SK-N-SH (cell line): ENCODE data around the gene LCN10.

Source experiments
- CHD2 ChIP-seq: fragments of 150-350 bp; IDR thresholded peaks from 2 replicates; pipeline ENCODE4 v1.6.1; 2018; ENCODE audit warnings: low read length; ENCODE audit not compliant: partially characterized antibody
- ELF1 ChIP-seq: IDR thresholded peaks from 2 replicates; pipeline ENCODE4 v1.4.0; 2012
- EZH2phosphoT487 ChIP-seq: fragments of 200-600 bp; sonication (generic); IDR thresholded peaks from 2 replicates; pipeline ENCODE4 v1.6.1; 2017; ENCODE audit warnings: low read depth, mixed run types, mild to moderate bottlenecking, antibody characterized with exemption, moderate library complexity, borderline replicate concordance
- FOXJ3 ChIP-seq: sonication (generic); formaldehyde crosslinking; IDR thresholded peaks from 2 replicates; pipeline ENCODE4 v1.5.1; 2020; ENCODE audit warnings: mild to moderate bottlenecking, missing genetic modification reagents
- GABPA ChIP-seq: IDR thresholded peaks from 2 replicates; pipeline ENCODE4 v1.4.0; 2012; ENCODE audit warnings: low read depth, mild to moderate bottlenecking
- GATA2 ChIP-seq: sonication (generic); formaldehyde crosslinking; IDR thresholded peaks from 2 replicates; pipeline ENCODE4 v1.5.0; 2020; ENCODE audit warnings: mild to moderate bottlenecking, missing genetic modification reagents
- POLR2AphosphoS5 ChIP-seq: IDR thresholded peaks from 2 replicates; pipeline ENCODE4 v1.6.1; 2012; ENCODE audit warnings: low read depth, low read length
- REST ChIP-seq: IDR thresholded peaks from 2 replicates; pipeline ENCODE4 v1.6.1; 2012; ENCODE audit warnings: mild to moderate bottlenecking, low read depth, low read length, moderate library complexity
- RFX5 ChIP-seq: IDR thresholded peaks from 2 replicates; pipeline ENCODE4 v1.6.1; 2012; ENCODE audit warnings: mild to moderate bottlenecking, improper control_type of control experiment, low read length
- SIN3A ChIP-seq: IDR thresholded peaks from 2 replicates; pipeline ENCODE4 v1.6.1; 2012; ENCODE audit warnings: low read depth, mild to moderate bottlenecking, low read length, moderate library complexity, borderline replicate concordance
- SMC3 ChIP-seq: IDR thresholded peaks from 2 replicates; pipeline ENCODE4 v1.6.1; 2012; ENCODE audit warnings: low read depth, low read length, improper control_type of control experiment
- USF1 ChIP-seq: IDR thresholded peaks from 2 replicates; pipeline ENCODE4 v1.4.0; 2012; ENCODE audit warnings: low read depth, borderline replicate concordance
- TF ChIP-seq, protein P1 (sequence below): fragments of 200-600 bp; sonication (generic); IDR thresholded peaks from 2 replicates; pipeline ENCODE4 v1.6.1; 2017; ENCODE audit warnings: antibody characterized with exemption, mild to moderate bottlenecking, moderate library complexity

DNA sequence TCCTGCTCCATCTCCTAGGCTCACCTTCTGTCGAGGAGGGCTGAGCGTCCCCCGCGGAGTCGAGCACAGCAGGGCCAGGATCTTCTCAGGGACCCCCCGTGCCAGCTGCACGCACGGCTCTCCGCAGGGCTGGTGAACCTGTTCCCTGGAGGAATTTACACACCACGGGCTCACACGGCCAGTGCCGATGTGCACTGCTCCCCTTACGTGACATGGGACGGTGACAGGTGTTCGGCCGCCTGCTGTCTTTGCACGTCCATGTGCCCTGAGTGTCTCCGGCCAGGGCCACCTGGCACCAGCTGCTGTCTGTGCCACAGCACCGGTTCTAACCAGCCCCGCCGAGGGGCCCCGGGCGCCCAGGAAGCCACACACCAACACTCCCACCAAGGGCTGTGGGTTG is 46.8 kb downstream of the LCN10 start:
- TF ChIP-seq GABPA (no peak), RFX5 (no peak), SIN3A (no peak), POLR2AphosphoS5 (no peak), SMC3 (no peak), REST (no peak), CHD2 (no peak), ELF1 (no peak), FOXJ3 (CRISPR knock-in tag) (no peak), GATA2 (CRISPR knock-in tag) (no peak), EZH2phosphoT487 (no peak), USF1 (no peak)
- TF ChIP-seq, protein P1, sequence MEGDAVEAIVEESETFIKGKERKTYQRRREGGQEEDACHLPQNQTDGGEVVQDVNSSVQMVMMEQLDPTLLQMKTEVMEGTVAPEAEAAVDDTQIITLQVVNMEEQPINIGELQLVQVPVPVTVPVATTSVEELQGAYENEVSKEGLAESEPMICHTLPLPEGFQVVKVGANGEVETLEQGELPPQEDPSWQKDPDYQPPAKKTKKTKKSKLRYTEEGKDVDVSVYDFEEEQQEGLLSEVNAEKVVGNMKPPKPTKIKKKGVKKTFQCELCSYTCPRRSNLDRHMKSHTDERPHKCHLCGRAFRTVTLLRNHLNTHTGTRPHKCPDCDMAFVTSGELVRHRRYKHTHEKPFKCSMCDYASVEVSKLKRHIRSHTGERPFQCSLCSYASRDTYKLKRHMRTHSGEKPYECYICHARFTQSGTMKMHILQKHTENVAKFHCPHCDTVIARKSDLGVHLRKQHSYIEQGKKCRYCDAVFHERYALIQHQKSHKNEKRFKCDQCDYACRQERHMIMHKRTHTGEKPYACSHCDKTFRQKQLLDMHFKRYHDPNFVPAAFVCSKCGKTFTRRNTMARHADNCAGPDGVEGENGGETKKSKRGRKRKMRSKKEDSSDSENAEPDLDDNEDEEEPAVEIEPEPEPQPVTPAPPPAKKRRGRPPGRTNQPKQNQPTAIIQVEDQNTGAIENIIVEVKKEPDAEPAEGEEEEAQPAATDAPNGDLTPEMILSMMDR, result no peak
